IPS-18c (cell line): ENCODE results near the gene NCOA6.
"Not testable (repeated sequence)": the region's sequence is repeated elsewhere in the genome, so short reads cannot be mapped to it uniquely, and the experiment has no call there.

Source experiments
- H3K4me3 ChIP-seq: 2 replicates; pipeline ENCODE4 v1.7.0; 2013; ENCODE audit warnings: low read depth, mild to moderate bottlenecking, low read length, moderate library complexity; ENCODE audit not compliant: insufficient read depth
- H3K9me3 ChIP-seq: one replicate; pipeline ENCODE4 v1.6.1; 2013; ENCODE audit warnings: mild to moderate bottlenecking, low read length, moderate library complexity; ENCODE audit not compliant: control insufficient read depth, insufficient read depth

NCOA6 gene

DNA sequence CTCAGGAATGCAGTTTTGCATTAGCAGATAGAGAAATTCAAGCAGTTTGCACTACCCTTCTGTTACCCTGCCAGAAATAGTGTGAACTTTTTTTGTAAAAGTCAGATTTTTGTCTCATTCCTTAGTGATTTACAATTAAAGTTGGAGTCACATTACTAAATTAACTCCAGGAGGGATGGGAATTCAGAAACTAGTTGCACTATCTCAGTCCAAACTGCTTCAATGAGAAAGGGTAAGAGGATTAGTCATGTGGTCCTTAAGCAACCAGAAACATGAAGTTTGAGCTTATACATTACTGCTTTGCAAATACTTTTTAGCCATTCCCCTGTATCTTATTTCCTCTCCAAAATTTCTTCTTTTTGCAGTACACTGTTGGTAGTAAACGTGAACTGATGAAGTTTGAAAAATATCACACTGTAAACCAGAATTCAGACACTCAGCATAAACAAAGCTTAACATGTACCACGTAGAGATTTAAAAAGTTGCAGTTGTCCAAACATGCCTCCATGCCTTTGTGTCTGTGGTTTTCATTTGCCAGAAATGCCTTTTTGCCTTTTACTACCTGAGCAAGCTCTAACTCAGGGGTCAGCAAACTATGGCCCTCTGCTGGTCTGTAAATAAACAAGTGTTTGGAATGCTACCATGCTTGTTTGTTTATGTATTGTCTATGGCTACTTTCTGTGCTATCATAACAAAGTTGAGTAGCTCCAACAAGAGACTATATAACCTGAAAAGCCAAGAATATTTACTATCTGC, 71.6 kb downstream of the NCOA6 start:
- Histone ChIP-seq H3K4me3 (no peak overlapping the region), H3K9me3 (no peaks in the 10 kb centered on the region)

DNA sequence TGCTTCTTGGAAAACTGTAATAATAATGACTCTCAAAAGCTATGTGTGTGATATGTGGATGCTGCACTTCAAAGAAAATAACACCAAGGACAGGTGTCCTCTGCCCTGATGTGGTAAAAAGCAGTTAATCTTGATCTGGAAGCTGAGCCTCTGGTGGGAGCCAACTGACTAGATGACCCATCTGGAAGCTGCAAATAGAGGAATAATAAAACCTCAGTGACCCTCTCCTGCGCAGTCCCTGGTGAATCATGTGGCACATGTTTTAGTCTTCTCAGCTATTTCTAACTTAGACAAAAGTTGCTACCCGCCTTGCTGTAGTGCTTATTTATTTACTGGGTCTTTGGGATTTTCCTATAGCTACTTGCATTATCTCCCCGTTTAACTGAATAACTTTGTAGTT, 74.0 kb downstream of the NCOA6 start:
- no peaks in the 10 kb centered on the region for H3K9me3 ChIP-seq

DNA sequence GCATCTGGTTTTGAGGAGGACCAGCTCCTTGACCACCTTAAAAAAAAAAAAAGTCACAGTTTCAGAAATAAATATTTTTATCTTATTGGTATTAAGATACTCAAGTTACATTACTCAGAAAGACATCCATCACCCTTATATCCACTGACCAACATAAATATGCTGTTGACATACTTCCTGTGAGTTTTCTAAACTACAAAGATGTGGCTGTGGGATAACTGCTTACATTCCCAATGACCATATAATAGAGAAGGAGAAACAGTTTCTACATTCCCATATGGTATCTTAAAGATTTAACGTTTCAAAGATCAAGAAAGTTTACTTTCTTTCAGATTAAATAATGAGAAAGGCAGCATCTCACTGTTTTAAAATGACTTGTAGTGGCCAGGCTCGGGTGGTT, 75.0 kb downstream of the NCOA6 start:
- H3K4me3 ChIP-seq = no peak overlapping the region
- no peaks in the 10 kb centered on the region for H3K9me3 ChIP-seq

More for the DNA sequence above, 74.0 kb downstream of the NCOA6 start:
- no peak overlapping the region for H3K4me3 ChIP-seq

DNA sequence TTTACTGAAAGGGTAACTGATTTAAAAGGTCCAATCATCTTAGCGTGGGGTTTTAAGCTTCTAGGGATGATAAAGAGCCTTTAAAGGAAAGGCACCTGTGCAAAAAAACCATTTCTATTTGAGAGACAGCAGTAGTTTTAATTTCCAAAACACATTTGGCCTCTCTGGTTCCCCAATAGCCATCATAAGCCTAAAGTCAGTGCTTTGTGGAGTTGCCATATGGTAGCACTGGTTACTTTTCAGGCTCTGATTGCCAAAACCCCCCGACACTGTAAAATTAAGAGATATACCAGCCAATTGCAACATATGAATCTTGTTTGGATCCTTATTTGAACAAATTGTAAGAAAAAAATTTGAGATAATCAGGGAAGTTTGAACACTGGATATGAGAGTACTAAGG, 76.7 kb downstream of the NCOA6 start:
- no peaks in the 10 kb centered on the region for H3K9me3 ChIP-seq
- no peak overlapping the region for H3K4me3 ChIP-seq

DNA sequence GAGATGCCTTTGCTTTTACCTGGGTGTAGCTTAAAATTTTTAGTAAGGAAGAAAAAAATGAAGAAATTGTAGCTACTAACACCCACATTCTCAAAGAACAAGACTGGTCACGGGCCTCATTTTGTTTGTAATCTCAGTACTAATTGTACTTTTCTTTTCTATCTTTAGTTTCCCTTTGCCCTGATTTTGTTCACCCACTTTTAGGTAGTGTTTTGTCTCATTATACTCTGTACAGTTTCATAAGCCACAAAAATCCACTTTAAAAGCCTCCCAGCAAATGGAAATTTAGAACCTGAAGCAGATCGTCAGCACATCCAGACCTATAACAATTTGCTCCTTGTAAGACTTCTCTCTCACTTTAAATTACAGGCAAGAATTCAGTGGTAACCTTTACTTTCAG, 78.0 kb downstream of the NCOA6 start:
- Histone ChIP-seq H3K4me3 (no peak overlapping the region), H3K9me3 (peaks cover 2% of the 10 kb centered on the region)

DNA sequence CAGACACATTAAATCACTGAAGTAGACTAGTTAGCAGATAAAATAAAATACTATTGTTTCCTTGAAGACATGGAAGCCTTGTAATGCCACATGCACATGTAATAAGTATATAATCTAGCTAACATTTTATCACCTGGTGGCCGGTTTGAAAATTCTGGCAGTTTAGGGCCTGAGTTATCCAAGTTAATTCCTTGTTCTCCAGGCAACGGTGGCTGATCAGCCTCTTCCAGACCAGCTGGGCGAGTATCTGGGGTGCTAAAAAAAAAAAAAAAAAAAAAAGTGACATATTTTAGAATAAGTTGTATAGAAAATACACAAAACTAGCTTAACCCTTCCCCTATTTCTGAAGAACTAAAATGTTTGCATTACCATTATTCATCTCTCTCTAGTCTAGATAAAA, 78.8 kb downstream of the NCOA6 start:
- Histone ChIP-seq H3K9me3 (peaks cover 2% of the 10 kb centered on the region), H3K4me3 (no peak overlapping the region)

DNA sequence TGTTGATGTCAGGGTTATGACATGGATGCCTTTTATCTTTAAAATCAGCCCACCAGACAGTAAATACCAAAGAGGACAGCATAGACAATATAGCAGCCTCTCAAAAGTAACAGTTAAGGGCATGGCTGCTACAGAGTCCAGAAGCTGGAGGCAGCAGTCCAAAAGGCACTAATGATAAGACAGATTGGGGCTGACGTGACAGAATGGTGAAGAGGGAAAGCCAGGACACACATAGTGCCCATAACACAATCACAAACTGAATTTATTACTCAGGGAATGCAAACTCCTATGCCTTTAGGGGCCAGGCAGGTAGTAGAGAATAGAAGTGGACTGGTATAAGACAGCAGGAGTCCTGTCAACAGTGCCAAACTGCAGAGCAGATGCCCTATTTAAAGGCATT, 80.6 kb downstream of the NCOA6 start:
- Histone ChIP-seq H3K9me3 (peaks cover 2% of the 10 kb centered on the region), H3K4me3 (no peak overlapping the region)

DNA sequence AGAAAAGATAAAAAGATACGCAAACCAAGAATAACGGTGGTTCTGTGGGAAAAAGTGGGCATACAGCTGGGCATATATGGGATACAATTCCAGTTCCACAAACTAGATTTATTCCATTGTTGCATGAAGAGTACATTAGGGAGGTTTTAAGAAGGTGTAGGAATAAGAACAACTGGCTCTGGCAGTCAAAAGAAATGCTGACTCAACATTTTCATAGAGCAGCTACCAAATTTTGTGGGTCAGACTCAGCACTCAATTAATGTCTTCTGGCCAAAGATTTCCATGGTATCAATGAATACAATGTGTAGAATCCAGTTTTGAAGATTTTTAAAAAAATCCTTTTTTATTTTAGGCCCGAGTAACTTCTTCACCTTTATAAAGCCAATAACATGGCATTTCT, 81.1 kb downstream of the NCOA6 start:
- Histone ChIP-seq H3K9me3 (peaks cover 2% of the 10 kb centered on the region), H3K4me3 (no peak overlapping the region)

DNA sequence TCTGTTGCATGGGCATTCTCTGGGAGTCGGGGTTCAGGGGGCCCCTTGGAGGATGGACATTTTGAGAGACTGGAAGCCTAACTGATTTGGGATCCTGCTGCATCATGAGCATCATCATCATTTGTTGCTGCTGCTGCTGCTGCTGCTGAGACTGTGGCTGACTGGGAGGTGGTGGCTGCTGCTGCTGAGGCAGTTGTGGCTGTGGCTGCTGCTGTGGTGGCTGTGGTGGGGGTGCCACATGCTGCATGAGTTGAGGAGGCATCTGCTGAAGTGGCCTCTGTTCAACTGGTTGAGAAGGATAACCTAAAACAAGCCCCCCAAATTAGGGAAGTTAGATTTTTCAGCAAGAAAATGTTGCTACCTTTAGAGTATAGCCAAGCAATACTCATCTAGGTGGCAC, 82.4 kb downstream of the NCOA6 start:
- peaks cover 2% of the 10 kb centered on the region for H3K9me3 ChIP-seq
- H3K4me3 ChIP-seq = no peak overlapping the region

DNA sequence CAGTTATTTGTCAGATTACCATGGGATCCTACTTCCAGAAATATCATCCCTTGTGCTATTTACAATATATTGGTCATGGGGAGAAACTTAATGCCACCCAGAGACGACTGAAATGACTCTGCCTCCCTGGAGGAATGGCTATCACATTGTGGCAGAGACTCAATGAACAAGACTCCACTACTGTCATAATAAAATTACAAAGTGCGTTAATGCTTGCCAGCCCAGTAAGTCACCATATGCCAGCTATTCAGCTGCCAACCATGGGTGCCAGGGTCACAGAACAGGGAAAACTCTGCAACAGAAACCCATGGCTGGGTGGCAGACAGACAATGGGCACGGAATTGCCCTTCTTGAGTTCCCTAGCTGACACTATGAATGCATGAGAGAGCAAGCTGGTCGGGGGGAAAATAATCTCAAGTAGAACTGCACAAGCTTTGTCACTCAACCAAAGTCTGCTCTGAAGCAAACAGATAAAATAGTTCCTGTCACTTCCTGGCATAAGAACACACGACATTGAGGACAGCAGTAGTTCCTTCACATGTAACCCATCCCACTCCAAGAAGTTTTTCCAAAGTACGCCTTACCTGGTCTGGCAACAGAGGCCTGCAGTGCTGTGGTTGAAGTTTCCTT, 89.2 kb downstream of the NCOA6 start:
- Histone ChIP-seq H3K9me3 (no peaks in the 10 kb centered on the region), H3K4me3 (no peak overlapping the region)

DNA sequence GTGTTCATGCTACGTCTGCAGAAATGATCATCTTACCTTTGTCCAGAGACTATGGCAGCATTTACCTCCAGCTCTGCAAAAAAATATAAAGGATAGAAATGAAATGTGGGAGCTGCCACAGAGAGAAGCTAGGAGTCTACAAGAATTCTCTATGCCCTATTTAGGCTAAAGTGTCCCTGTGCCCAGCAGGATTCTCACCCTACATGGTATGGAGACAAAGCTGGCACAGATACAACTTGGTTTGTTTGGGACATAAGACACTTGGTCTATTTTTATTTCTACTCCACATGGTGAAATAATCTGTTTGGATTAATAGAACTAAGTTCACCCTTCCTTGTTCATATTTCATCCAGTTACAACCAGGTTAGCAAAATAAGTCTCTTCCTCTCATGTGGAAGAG, 92.9 kb downstream of the NCOA6 start:
- H3K4me3 ChIP-seq = no peak overlapping the region
- H3K9me3 ChIP-seq = no peaks in the 10 kb centered on the region

DNA sequence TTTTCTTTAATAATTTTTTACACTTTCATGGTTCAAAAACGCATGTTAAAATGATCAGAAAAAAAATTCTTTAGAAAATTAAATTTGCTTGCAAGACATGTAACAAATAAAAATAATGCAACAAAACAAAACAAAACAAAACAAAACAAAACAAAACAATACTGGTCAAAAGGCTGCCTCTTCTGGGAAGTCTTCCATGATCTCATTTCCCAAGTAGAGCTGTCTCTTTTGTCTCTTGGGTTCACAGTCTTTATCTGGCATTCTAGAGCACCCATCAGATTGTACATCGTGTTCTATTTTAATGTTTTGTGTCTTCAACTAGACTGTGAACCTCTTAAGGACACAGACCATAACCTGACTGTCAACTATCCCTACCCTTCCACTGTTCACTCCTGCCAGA, 96.0 kb downstream of the NCOA6 start:
- H3K4me3 ChIP-seq = no peak overlapping the region
- H3K9me3 ChIP-seq = no peaks in the 10 kb centered on the region

DNA sequence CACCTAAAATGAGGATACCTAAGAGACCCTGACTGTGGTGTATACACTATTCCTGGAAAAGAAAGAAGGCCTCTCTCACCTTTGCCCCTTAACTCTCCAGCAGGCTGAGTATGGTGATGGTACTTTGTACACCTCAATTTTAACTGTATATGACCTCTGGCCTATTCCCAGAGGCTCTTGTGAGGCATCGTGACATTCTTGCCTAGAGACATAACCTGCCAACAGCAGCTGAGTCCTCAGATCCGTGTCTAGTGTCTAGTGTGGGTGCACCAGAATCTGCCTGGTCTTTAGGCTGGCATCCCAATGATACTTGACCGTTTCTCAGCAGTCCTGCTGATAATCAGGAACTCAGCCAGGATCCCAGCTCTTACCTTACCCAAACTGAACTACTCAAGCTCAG, 101.3 kb downstream of the NCOA6 start:
- H3K4me3 ChIP-seq = no peak overlapping the region
- H3K9me3 ChIP-seq = no peaks in the 10 kb centered on the region

DNA sequence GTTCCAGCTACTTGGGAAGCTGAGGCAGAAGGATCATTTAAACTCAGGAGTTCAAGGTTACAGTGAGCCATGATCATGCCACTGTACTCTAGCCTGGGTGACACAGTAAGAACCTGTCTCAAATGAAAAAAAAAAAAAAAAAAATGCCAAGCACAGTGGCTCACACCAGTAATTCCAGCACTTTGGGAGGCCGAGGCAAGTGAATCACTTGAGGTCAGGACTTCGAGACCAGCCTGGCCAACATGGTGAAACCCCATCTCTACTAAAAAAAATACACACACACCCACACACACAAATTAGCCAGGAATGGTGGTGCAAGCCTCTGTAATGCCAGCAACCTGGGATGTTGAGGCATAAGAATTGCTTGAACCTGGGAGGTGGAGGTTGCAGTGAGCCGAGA, 102.9 kb downstream of the NCOA6 start:
- not testable (repeated sequence) for H3K9me3 ChIP-seq, H3K4me3 ChIP-seq

DNA sequence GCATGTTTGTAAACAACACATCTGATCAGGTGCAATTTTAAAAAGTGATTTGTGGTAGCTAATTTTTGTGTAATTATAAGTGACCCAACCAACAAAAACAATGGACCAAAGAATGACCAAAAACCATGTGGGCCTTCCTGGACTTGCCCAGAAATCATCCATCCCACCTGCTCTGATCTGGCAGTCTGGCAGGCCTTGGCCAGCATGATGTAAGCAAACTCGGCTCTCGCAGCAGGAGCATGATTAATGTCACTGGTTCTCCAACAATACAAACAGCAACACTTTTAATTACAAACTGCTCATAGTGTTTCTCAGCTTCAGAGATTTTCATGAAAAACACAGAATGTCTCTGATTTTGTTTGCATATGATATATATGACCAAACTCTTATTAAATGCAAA, 105.2 kb downstream of the NCOA6 start:
- no peaks in the 10 kb centered on the region for H3K9me3 ChIP-seq
- no peak overlapping the region for H3K4me3 ChIP-seq

DNA sequence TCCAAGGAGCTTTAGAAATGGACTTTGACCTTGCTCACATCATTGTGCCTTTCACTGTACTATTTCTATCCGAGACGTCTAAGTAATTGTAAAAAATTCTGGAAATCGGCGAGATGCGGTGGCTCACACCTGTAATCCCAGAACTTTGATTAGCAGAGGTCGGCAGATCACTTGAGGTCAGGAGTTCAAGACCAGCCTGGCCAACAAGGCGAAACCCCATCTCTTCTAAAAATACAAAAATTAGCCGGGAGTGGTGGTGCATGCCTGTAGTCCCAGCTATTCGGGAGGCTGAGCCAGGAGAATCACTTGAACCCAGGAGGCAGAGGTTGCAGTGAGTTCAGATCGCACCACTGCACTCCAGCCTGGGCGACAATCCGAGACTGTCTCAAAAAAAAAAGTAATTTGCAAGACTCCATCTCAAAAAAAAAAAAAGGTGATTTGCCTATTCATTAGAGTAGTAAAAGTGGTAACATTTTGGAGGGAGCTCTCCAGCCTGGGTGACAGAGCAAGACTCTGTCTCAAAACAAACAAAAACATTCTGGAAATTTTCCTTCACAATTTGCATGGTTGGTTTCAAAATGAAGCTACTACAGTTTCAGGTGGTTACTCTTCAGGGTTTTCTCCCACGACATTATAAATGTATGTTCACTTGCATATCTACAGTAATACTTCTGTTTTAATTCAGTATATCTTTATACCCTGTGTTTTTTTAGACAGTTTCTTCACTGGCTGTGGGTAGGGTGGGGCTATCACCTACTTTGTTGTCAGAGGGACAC, 106.0 kb downstream of the NCOA6 start:
- not testable (repeated sequence) for H3K9me3 ChIP-seq

DNA sequence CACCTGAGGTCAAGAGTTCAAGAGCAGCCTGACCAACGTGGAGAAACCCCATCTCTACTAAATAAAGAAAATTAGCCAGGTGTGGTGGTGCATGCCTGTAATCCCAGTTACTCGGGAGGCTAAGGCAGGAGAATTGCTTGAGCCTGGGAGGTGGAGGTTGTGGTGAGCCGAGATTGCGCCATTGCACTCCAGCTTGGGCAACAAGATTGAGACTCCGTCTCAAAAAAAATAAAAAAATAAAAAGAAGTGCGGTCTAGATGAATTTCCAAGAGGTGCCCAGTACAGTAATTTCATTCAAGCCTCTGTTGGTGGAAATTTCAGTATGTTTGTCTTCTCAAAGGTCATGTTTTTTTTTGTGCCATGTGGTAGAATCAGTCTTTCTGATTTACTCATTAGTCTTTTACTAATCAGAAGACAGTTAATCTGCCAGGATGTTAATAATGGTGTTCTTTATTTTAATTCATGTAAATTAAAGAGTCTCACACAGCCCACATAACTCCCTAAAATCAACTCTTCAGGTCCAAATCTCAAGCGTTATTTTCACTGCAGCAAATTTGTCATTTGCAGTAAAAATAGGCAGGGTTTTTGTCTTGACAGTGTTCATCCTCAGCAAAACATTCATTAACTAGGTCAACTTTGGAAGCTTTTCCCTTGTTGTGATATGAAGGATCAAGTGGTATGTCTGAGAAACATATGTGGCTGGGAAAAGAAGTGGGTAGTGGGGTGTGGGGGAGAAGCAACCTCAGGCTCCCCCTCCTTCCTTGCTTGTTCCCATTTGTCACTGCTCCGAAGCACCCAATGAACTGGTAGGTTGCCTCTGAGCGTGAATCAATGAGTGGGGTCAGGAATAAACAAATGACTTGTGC, 108.0 kb downstream of the NCOA6 start:
- Histone ChIP-seq H3K4me3 (no peak overlapping the region), H3K9me3 (no peaks in the 10 kb centered on the region)

More for the DNA sequence above, 106.0 kb downstream of the NCOA6 start:
- not testable (repeated sequence) for H3K4me3 ChIP-seq
